CD4-positive, alpha-beta T cell treated with Interleukin-15 for 1 hour (primary cell): ENCODE results near the gene LRCOL1.

Experiments
- DNase-seq: peaks from one replicate; pipeline ENCODE4 v3.0.0-alpha.2; 2020

LRCOL1 gene

GRCh38 chr12:132581348-132582057, 28.9 kb downstream of the LRCOL1 start:
- DNase-seq: no peak

- no peak for DNase-seq
Measured at GRCh38 chr12:132580701-132581292, 29.6 kb downstream of the LRCOL1 start.

GRCh38 chr12:132579744-132580143, 30.6 kb downstream of the LRCOL1 start:
- no peak for DNase-seq

- DNase-seq: no peak
Measured at GRCh38 chr12:132578826-132579225, 31.6 kb downstream of the LRCOL1 start.

GRCh38 chr12:132578118-132578517, 32.3 kb downstream of the LRCOL1 start:
- no peak for DNase-seq

GRCh38 chr12:132577191-132577920, 33.0 kb downstream of the LRCOL1 start:
- DNase-seq: no peak

DNA sequence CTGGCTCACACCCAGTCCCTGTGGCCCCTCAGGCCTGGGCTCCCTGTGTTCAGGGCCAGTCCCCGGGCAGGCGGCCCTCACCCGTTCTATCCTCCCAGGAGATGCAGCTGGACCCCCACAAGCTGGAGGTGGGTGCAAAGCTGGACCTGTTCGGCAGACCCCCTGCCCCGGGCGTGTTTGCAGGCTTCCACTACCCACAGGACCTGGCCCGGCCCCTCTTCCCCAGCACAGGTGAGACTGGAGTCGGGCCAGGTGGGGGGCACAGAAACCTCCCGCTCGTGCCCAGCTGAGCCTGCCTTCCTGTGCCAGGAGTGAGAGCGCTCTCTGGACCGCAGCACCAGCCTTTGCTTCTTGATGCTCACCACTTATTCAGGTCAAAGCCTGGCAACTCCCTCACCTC, 33.7 kb downstream of the LRCOL1 start:
- no peak for DNase-seq

DNA sequence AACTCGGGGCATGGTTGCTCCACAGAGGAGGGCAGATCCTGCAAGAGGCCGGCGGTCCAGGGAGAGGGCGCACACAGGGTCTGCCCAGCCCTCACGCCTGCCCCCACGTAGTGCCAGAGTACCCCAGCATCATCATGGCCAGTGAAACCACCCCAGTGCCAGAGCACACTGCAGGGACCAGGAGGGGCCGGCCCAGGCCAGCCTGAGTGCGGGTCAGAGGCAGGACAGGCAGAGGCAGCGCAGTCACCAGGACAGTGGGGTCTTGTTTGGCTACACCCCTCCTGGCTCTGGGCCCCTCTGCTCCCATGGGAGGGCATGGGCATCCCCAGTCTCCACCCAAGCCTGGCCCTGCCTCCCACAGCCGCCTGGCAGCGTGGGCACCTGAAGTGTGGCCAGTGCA, 34.7 kb downstream of the LRCOL1 start:
- no peak for DNase-seq

- DNase-seq: no peak
Measured at GRCh38 chr12:132574271-132574996, 35.9 kb downstream of the LRCOL1 start.

GRCh38 chr12:132572801-132573760, 37.3 kb downstream of the LRCOL1 start:
- DNase-seq: no peak

- no peak for DNase-seq
Measured at GRCh38 chr12:132572106-132572505, 38.3 kb downstream of the LRCOL1 start.

- DNase-seq: no peak
Measured at GRCh38 chr12:132571598-132571997, 38.8 kb downstream of the LRCOL1 start.

GRCh38 chr12:132571051-132571450, 39.3 kb downstream of the LRCOL1 start:
- DNase-seq: no peak

- DNase-seq: no peak
Measured at GRCh38 chr12:132570635-132571034, 39.7 kb downstream of the LRCOL1 start.

DNA sequence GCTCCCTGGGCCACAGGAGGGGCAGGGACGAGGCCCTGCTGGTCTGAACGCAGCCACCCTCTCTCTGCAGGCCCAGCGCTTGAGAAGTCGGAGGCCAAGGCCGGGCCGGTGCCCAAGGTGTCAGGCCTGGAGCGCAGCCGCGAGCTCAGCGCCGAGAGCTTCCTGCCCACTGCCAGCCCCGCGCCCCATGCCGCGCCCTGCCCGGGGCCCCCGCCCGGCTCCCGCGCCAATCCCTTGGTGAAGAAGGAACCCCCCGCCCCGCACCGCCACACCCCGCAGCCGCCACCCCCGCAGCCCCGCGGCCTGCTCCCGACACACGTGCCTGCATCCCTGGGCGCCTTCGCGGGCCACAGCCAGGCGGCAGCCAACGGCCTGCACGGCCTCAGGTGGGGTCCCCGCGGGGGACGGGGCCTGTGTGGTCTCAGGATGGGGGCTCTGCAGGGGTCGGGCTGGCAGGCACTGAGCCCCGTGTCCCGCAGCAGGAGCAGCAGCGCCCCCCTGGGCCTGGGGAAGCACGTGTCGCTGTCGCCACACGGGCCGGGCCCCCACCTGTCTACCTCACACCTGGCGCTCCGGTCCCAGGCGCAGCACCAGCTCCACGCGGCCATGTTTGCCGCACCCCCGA, 40.4 kb downstream of the LRCOL1 start:
- no peak for DNase-seq

- no peak for DNase-seq
Measured at GRCh38 chr12:132568826-132569480, 41.4 kb downstream of the LRCOL1 start.

GRCh38 chr12:132568301-132568700, 42.1 kb downstream of the LRCOL1 start:
- DNase-seq: no peak

- DNase-seq: no peak
Measured at GRCh38 chr12:132566516-132567131, 43.8 kb downstream of the LRCOL1 start.

GRCh38 chr12:132565365-132565764, 45.0 kb downstream of the LRCOL1 start:
- no peak for DNase-seq

DNA sequence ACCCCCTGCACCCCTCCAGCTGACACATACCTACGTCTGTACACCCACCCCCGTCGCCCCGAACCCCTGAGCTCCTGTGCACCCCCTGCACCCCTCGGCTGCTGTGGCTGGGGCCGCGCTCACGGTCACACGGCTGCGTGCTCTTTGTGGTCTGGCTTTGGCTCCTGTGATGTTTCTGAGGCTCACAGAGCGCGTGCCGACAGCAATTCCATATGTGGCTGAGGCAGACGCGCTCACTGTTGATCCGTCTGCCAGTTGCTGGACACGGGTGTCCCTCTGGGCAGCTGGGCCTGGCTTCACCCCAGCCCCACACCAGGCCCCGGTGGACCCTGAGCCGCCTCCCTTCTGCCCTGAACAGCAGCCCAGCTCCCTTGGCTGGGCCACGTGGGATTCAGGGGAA, 46.5 kb downstream of the LRCOL1 start:
- DNase-seq: no peak
